SU-DHL-6 (cell line): Measurements from ENCODE around the gene TBC1D32.
"Not testable (repeated sequence)": the region's sequence is repeated elsewhere in the genome, so short reads cannot be mapped to it uniquely, and the experiment has no call there.

Experiments used
- H2AFZ ChIP-seq: fragments of 200-600 bp; sonication (generic); 2 replicates; pipeline ENCODE4 v1.6.1; 2014; ENCODE audit warnings: low read depth, mild to moderate bottlenecking, moderate library complexity, mixed read lengths, antibody characterized with exemption, low read length; ENCODE audit not compliant: severe bottlenecking
- H3F3A ChIP-seq: fragments of 200-600 bp; shearing (Covaris generic); 2 replicates; pipeline ENCODE4 v1.6.0; 2016; ENCODE audit warnings: antibody characterized with exemption, mild to moderate bottlenecking; ENCODE audit not compliant: insufficient read depth
- H3K27ac ChIP-seq: fragments of 200-600 bp; sonication (generic); 2 replicates; pipeline ENCODE4 v1.5.1; 2016; ENCODE audit warnings: low read depth, mild to moderate bottlenecking, low read length, moderate library complexity, mixed read lengths
- H3K27me3 ChIP-seq: fragments of 200-600 bp; sonication (generic), shearing (Covaris generic); 2 replicates; pipeline ENCODE4 v1.6.0; 2014; ENCODE audit warnings: mild to moderate bottlenecking, low read length
- H3K36me3 ChIP-seq: fragments of 200-600 bp; sonication (generic); 2 replicates; pipeline ENCODE4 v1.6.1; 2014; ENCODE audit warnings: mild to moderate bottlenecking, low read length, mixed read lengths
- H3K4me2 ChIP-seq: fragments of 300-600, 200-600 bp; shearing (Covaris generic), sonication (generic); 2 replicates; pipeline ENCODE4 v1.6.0; 2014; ENCODE audit warnings: low read length, low read depth, mild to moderate bottlenecking; ENCODE audit not compliant: poor library complexity, severe bottlenecking
- H3K4me3 ChIP-seq: fragments of 200-600 bp; sonication (generic); 2 replicates; pipeline ENCODE4 v1.5.1; 2014; ENCODE audit warnings: antibody characterized with exemption, low read length, mild to moderate bottlenecking, mixed read lengths; ENCODE audit not compliant: insufficient read depth, poor library complexity, severe bottlenecking
- H3K79me2 ChIP-seq: fragments of 200-600 bp; sonication (generic); 2 replicates; pipeline ENCODE4 v1.6.1; 2014; ENCODE audit warnings: mild to moderate bottlenecking, low read length, moderate library complexity; ENCODE audit not compliant: insufficient read depth
- H3K9ac ChIP-seq: fragments of 200-600 bp; sonication (generic); 2 replicates; pipeline ENCODE4 v1.7.0; 2014; ENCODE audit warnings: mild to moderate bottlenecking, low read length
- H3K9me2 ChIP-seq: fragments of 200-600 bp; sonication (generic); replicated peaks from 2 replicates; pipeline ENCODE4 v1.6.1; 2014; ENCODE audit warnings: low read length; ENCODE audit not compliant: insufficient read depth
- H3K9me3 ChIP-seq: fragments of 200-600 bp; sonication (generic); 2 replicates; pipeline ENCODE4 v1.6.1; 2014; ENCODE audit warnings: low read length, mixed read lengths; ENCODE audit not compliant: insufficient read depth
- H4K20me1 ChIP-seq: fragments of 200-600 bp; sonication (generic); 2 replicates; pipeline ENCODE4 v1.6.1; 2014; ENCODE audit warnings: low read depth, mild to moderate bottlenecking, antibody characterized with exemption, low read length, moderate library complexity, mixed read lengths
- EZH2phosphoT487 ChIP-seq: fragments of 200-600 bp; sonication (generic), shearing (Covaris generic); conservative IDR thresholded peaks from 2 replicates; pipeline ENCODE4 v1.6.1; 2018; ENCODE audit warnings: mild to moderate bottlenecking, antibody characterized with exemption, low read length, moderate library complexity, mixed read lengths
- TF ChIP-seq, protein P1 (sequence below): fragments of 200-600 bp; sonication (generic); IDR thresholded peaks from one replicate; pipeline ENCODE4 v1.5.1; 2017; ENCODE audit warnings: antibody characterized with exemption, mild to moderate bottlenecking, low read length, moderate library complexity; ENCODE audit not compliant: insufficient read depth, poor library complexity, severe bottlenecking

Gene TBC1D32

DNA sequence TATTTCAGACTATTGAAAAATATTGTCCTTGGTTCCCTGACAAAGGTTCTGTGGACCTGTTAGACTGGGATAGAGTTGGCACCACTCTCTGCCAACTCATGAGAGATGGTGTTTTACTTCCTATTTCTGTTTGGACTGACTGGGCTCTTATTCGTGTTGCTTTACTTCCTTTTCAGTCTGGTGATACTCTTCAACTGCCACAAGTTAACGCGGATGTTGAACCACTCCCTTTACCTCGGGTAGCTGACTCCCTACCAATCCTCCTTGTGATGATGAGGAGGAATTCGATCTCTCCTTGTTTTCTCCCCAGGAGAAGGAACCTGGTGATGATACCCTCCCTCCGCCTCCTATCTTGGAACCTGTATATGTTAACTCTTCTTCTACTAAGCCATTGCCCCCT is 291.1 kb downstream of the TBC1D32 start:
- H3K4me2 ChIP-seq, H4K20me1 ChIP-seq, H3K27me3 ChIP-seq, H3K4me3 ChIP-seq, H3K36me3 ChIP-seq, H3K9ac ChIP-seq, H3F3A ChIP-seq, H2AFZ ChIP-seq, H3K9me3 ChIP-seq, H3K9me2 ChIP-seq, H3K27ac ChIP-seq, H3K79me2 ChIP-seq: not testable (repeated sequence)

DNA sequence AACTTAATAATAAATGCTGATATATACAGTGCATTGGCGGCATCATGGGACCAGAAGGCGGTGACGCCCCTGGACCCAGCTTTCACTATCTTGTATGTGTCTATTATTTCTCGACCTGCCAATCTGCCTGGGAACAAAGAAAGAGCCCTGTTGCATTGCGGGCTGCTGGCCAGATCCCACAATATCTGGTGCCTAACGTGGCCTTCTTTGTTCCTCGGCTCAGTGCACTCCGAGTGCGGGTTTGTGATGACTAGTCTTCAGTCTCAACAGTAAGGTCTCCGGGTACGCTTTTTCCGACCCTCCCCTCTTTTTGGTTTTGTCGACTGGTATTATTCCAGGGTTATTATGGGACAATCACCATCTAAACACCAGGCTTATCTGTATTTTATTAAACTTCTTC is 291.5 kb downstream of the TBC1D32 start:
- Histone ChIP-seq H3K9me2 (no peaks in the 10 kb centered on the region), H3K9me3 (no peaks in the 10 kb centered on the region), H4K20me1 (no peaks in the 10 kb centered on the region), H3K4me3 (no peak overlapping the region), H3K36me3 (no peaks in the 10 kb centered on the region), H3K27me3 (no peaks in the 10 kb centered on the region), H2AFZ (no peak overlapping the region), H3K27ac (no peak overlapping the region), H3K4me2 (no peak overlapping the region), H3K9ac (no peak overlapping the region), H3F3A (no peaks in the 10 kb centered on the region), H3K79me2 (no peaks in the 10 kb centered on the region)
- TF ChIP-seq, protein P1, sequence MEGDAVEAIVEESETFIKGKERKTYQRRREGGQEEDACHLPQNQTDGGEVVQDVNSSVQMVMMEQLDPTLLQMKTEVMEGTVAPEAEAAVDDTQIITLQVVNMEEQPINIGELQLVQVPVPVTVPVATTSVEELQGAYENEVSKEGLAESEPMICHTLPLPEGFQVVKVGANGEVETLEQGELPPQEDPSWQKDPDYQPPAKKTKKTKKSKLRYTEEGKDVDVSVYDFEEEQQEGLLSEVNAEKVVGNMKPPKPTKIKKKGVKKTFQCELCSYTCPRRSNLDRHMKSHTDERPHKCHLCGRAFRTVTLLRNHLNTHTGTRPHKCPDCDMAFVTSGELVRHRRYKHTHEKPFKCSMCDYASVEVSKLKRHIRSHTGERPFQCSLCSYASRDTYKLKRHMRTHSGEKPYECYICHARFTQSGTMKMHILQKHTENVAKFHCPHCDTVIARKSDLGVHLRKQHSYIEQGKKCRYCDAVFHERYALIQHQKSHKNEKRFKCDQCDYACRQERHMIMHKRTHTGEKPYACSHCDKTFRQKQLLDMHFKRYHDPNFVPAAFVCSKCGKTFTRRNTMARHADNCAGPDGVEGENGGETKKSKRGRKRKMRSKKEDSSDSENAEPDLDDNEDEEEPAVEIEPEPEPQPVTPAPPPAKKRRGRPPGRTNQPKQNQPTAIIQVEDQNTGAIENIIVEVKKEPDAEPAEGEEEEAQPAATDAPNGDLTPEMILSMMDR, result no peak
- TF ChIP-seq EZH2phosphoT487, result no peak

DNA sequence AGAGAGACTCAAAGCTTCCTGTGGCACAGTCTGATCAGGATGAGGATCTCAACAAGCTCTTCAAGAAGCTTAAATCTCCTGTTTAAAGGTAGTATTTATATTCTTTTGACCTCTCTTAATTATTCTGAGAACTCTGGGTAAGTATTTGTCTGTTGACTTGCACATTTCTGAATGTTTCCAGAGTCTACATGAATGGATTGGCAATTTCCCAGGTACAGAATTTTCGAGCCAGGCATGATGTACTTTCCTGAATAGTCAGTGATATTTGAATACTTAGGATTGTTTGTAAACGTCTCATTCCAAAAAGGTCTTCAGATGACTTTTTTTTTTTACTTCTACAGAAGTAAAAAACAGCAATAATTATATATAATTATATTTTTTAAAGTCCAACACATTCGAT is 293.4 kb downstream of the TBC1D32 start:
- Histone ChIP-seq H3K36me3 (no peaks in the 10 kb centered on the region), H3K4me2 (no peak overlapping the region), H3K9me2 (no peaks in the 10 kb centered on the region), H3K79me2 (no peaks in the 10 kb centered on the region), H3K9me3 (no peaks in the 10 kb centered on the region), H4K20me1 (no peaks in the 10 kb centered on the region), H3K27ac (no peak overlapping the region), H3K4me3 (no peak overlapping the region), H3K9ac (no peak overlapping the region), H3F3A (no peaks in the 10 kb centered on the region), H2AFZ (no peak overlapping the region), H3K27me3 (no peaks in the 10 kb centered on the region)
- TF ChIP-seq, protein P1, result no peak
- no peak for TF ChIP-seq EZH2phosphoT487

DNA sequence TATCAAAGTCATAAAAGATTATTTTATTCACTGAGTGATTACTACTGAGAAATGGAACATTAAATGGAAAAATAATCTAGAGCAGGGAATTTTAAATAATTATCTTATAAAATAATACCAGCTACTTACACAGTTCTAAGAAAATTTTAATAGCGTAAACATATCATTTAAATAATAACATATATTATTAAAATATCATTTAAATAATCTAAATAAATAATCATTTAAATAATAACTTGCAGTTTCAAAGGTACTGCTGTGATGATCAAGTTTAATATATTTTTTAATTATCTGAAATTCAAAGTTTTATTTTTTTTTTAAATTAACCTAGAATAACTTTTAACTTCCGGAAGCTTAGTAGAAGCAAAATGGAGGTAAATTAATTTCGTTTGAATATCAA is 301.2 kb downstream of the TBC1D32 start:
- TF ChIP-seq, protein P1, result no peak
- TF ChIP-seq EZH2phosphoT487, result no peak
- no peaks in the 10 kb centered on the region for H3K9me2 ChIP-seq
- no peak overlapping the region for H3K4me2 ChIP-seq
- no peaks in the 10 kb centered on the region for H3K9me3 ChIP-seq
- no peak overlapping the region for H3K4me3 ChIP-seq
- H4K20me1 ChIP-seq, result no peaks in the 10 kb centered on the region
- no peaks in the 10 kb centered on the region for H3F3A ChIP-seq
- no peak overlapping the region for H2AFZ ChIP-seq
- no peaks in the 10 kb centered on the region for H3K27me3 ChIP-seq
- H3K36me3 ChIP-seq, result no peaks in the 10 kb centered on the region
- H3K79me2 ChIP-seq, result no peaks in the 10 kb centered on the region
- H3K27ac ChIP-seq, result no peak overlapping the region
- no peak overlapping the region for H3K9ac ChIP-seq
